GM12878 (cell line): ENCODE results near the gene ITPR3. TPM values are rescaled to one million over a fixed set of nuclear protein-coding genes. Genes with fewer than 3 reads are reported as not detected.

Experiments used
- ATAC-seq: fragments of 200-7000 bp; cut with Tn5 transposase; 3 replicates; pipeline ENCODE4 v1.9.1; 2020; ENCODE audit warnings: mild to moderate bottlenecking, moderate library complexity
- BruUV-seq: library from RNA; stranded (reverse); fragments of 400-500 nt; replicated peaks from 2 replicates; lab custom pipeline; 2021; lab: Mats Ljungman, UMichigan
- CTCF ChIA-PET: fragments of 300-600 bp; sonication (Branson Sonifier 250); formaldehyde crosslinking; extraction: SDS; loops from one replicate; lab custom pipeline; 2021; ENCODE audit warnings: inconsistent platforms; lab: Yijun Ruan, JAX
- POLR2A ChIA-PET: fragments of 350-600 bp; formaldehyde crosslinking; extraction: SDS; loops from one replicate; lab custom pipeline; 2021; ENCODE audit warnings: inconsistent platforms; lab: Charles Lee
- RAD21 ChIA-PET: fragments of 300-600 bp; sonication (Branson Sonifier 250); formaldehyde crosslinking; loops from one replicate; lab custom pipeline; 2023; ENCODE audit warnings: antibody characterized with exemption; ENCODE audit not compliant: unreplicated experiment; lab: Charles Lee
- SMC1A ChIA-PET: fragments of 300-600 bp; sonication (Branson Sonifier 250); formaldehyde crosslinking; loops from one replicate; lab custom pipeline; 2023; ENCODE audit not compliant: unreplicated experiment, uncharacterized antibody; lab: Charles Lee
- DNase-seq: peaks from one replicate; pipeline ENCODE4 v3.0.0-alpha.2; 2011; ENCODE audit warnings: low read depth, low spot score
- FAIRE-seq: peaks from 3 replicates; lab custom pipeline; 2011; peaks lifted over from hg19 to GRCh38; lab: Jason Lieb, UNC
- H2AFZ ChIP-seq: 2 replicates; pipeline ENCODE4 v1.6.0; 2011; ENCODE audit warnings: low read depth, low read length, control low read depth; ENCODE audit not compliant: control insufficient read depth
- H3K27ac ChIP-seq: 2 replicates; pipeline ENCODE4 v1.5.1; 2011; ENCODE audit warnings: control low read depth; ENCODE audit not compliant: control insufficient read depth, insufficient read depth
- H3K27me3 ChIP-seq, 2 experiments: replicated peaks in 1 of 2; 2 replicates each; pipeline versions ENCODE4 v1.6.0 to v1.6.1; 2011; ENCODE audit warnings: low read length in 1 of 2; ENCODE audit not compliant: control insufficient read depth in 2 of 2, insufficient read depth in 2 of 2
- H3K36me3 ChIP-seq, 2 experiments: 2 replicates each; pipeline ENCODE4 v1.5.1; 2011; ENCODE audit warnings: low read length in 1 of 2; ENCODE audit not compliant: control insufficient read depth in 2 of 2, insufficient read depth in 2 of 2
- H3K4me1 ChIP-seq: 2 replicates; pipeline ENCODE4 v1.6.1; 2011; ENCODE audit warnings: mild to moderate bottlenecking, low read length, moderate library complexity, mixed read lengths; ENCODE audit not compliant: control insufficient read depth, insufficient read depth
- H3K4me2 ChIP-seq: 2 replicates; pipeline ENCODE4 v1.6.0; 2011; ENCODE audit warnings: control low read depth; ENCODE audit not compliant: control insufficient read depth, insufficient read depth
- H3K4me3 ChIP-seq: fragments of 200-600 bp; sonication (generic); 2 replicates; pipeline ENCODE4 v1.5.1; 2016
- H3K79me2 ChIP-seq: 2 replicates; pipeline ENCODE4 v1.6.0; 2011; ENCODE audit warnings: low read length; ENCODE audit not compliant: control insufficient read depth, insufficient read depth
- H3K9ac ChIP-seq: 2 replicates; pipeline ENCODE4 v1.8.0; 2011; ENCODE audit warnings: low read length, control low read depth, mixed read lengths; ENCODE audit not compliant: control insufficient read depth, insufficient read depth
- H3K9me3 ChIP-seq: replicated peaks from 3 replicates; pipeline ENCODE4 v1.5.1; 2011; ENCODE audit warnings: mild to moderate bottlenecking, low read length; ENCODE audit not compliant: control insufficient read depth, insufficient read depth
- H4K20me1 ChIP-seq: 2 replicates; pipeline ENCODE4 v1.6.0; 2011; ENCODE audit not compliant: control insufficient read depth, insufficient read depth
- EGR1 ChIP-seq, 2 experiments: IDR thresholded peaks; 1 replicate in 1 of 2; 2 replicates in 1 of 2; pipeline ENCODE4 v1.6.1; 2011 to 2012; ENCODE audit warnings: low read depth in 2 of 2, low read length in 2 of 2, borderline replicate concordance in 1 of 2, mild to moderate bottlenecking in 1 of 2, moderate library complexity in 1 of 2
- PAX8 ChIP-seq: fragments of 450-650 bp; IDR thresholded peaks from 2 replicates; pipeline ENCODE4 v1.6.1; 2017; ENCODE audit warnings: mild to moderate bottlenecking, moderate library complexity
- POLR2AphosphoS2 ChIP-seq: IDR thresholded peaks from 2 replicates; pipeline ENCODE4 v1.6.1; 2011; ENCODE audit warnings: low read depth, mild to moderate bottlenecking, low read length, improper control_type of control experiment, moderate library complexity
- RBBP5 ChIP-seq: fragments of 200-600 bp; sonication (generic); conservative IDR thresholded peaks from 2 replicates; pipeline ENCODE4 v1.6.1; 2016
- TBL1XR1 ChIP-seq: IDR thresholded peaks from 2 replicates; pipeline ENCODE4 v1.6.1; 2012; ENCODE audit warnings: low read depth, low read length, improper control_type of control experiment
- WGBS: methylation state at CpG from one replicate; pipeline ENCODE4 v1.1.6; 2016; ENCODE audit warnings: low lambda C conversion rate; ENCODE audit not compliant: insufficient replicate concordance, insufficient coverage; ENCODE audit errors: missing lambda C conversion rate; 5-methylcytosine and 5-hydroxymethylcytosine counted together
- in situ Hi-C: fragments of 300-500 bp; cut with MboI; formaldehyde crosslinking; loops from 9 replicates; pipeline ENCODE4 v1.14.3; 2018; ENCODE audit warnings: mixed read lengths
- intact Hi-C: fragments of 100-400 bp; cut with micrococcal nuclease; formaldehyde crosslinking; loops from one replicate; pipeline ENCODE4 v1.14.2; 2022; ENCODE audit not compliant: unreplicated experiment
- polyA plus RNA-seq, 11 experiments: library from polyadenylated mRNA; depleted of rRNA in 4 of 11; unstranded in 6 of 11; stranded (reverse) in 5 of 11; fragments of >200 nt; fragmentation: Nextera tagmentation in 4 of 11; fragmentation: Illumina TruSeq in 1 of 11; extraction: Ambion mirVana in 4 of 11; extraction: Trizol in 1 of 11; gene quantifications; 1 replicate in 1 of 11; 2 replicates in 10 of 11; pipeline versions ENCODE4 v1.2.1 to v1.2.3, GENCODE V29; 2011 to 2016; ENCODE audit warnings: inconsistent platforms in 2 of 11, missing spikeins in 2 of 11, low read depth in 1 of 11
- total RNA-seq, 4 experiments: library from RNA; depleted of rRNA in 3 of 4; stranded (reverse); fragments of >200 nt in 3 of 4; fragmentation: Illumina TruSeq in 1 of 4; extraction: Trizol in 1 of 4; gene quantifications; 2 replicates each; pipeline versions ENCODE4 v1.2.1 to v1.2.3, GENCODE V29; 2013 to 2021
- TF ChIP-seq, protein P1 (sequence below), 3 experiments: IDR thresholded peaks in 2 of 3; conservative IDR thresholded peaks in 1 of 3; 2 replicates each; pipeline ENCODE4 v1.5.1; 2011; ENCODE audit warnings: low read depth in 3 of 3, low read length in 3 of 3, mild to moderate bottlenecking in 3 of 3, control low read depth in 2 of 3, moderate library complexity in 2 of 3, inconsistent platforms in 1 of 3, mixed read lengths in 1 of 3; ENCODE audit not compliant: control insufficient read depth in 2 of 3, insufficient read depth in 1 of 3; ENCODE audit errors: extremely low read depth in 1 of 3

Gene ITPR3
- total and polyA plus RNA-seq, 10 of the 15 experiments (the other 5 are each of a cell fraction or from before 2014, with no cell fraction given): 0.32 to 34.0 (median 11.9) TPM

DNA sequence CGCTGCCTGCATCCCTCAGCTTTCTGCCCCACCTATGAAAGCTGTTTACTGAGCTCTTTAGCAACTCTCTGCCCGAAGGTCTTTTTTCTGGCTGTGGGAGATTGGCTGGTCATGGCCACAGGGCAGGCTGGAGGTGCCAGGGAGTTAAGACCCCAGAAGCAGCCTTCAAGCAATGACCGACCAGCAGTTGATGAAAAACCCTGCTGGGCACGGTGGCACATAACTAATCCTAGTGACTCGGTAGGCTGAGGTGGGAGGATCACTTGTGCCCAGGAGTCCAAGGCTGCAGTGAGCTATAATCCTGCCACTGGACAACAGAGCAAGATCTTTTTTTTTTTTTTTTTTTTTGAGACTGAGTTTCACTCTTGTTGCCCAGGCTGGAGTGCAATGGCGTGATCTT lies 20.4 kb upstream of the ITPR3 start:
- POLR2A ChIA-PET: interaction anchor here (0.5 to 0.7 kb wide), 3 partner anchors 19 to 38 kb away, joined by 3 to 6 read pairs (median 5); partner anchors contain the start of gene ITPR3
- intact Hi-C loops: no loop called here
- Histone ChIP-seq H3K4me1 (peaks cover 6% of the 10 kb centered on the region), H3K27ac (no peak overlapping the region), H3K36me3 (no peaks in the 10 kb centered on the region), H3K79me2 (no peaks in the 10 kb centered on the region), H3K4me2 (no peak overlapping the region)
- no peak for FAIRE-seq
- in situ Hi-C loops: no loop called here
- WGBS: 76% methylated on average over 5 of the region's 6 CpGs
- no peak for TF ChIP-seq POLR2AphosphoS2
- TF ChIP-seq, protein P1, sequence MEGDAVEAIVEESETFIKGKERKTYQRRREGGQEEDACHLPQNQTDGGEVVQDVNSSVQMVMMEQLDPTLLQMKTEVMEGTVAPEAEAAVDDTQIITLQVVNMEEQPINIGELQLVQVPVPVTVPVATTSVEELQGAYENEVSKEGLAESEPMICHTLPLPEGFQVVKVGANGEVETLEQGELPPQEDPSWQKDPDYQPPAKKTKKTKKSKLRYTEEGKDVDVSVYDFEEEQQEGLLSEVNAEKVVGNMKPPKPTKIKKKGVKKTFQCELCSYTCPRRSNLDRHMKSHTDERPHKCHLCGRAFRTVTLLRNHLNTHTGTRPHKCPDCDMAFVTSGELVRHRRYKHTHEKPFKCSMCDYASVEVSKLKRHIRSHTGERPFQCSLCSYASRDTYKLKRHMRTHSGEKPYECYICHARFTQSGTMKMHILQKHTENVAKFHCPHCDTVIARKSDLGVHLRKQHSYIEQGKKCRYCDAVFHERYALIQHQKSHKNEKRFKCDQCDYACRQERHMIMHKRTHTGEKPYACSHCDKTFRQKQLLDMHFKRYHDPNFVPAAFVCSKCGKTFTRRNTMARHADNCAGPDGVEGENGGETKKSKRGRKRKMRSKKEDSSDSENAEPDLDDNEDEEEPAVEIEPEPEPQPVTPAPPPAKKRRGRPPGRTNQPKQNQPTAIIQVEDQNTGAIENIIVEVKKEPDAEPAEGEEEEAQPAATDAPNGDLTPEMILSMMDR (IDR thresholded peaks at IDR 0.05 in 2 of 3, conservative IDR thresholded peaks at IDR 0.05 in 1 of 3; ENCODE audit: control insufficient read depth in 2 of 3, extremely low read depth in 1 of 3, insufficient read depth in 1 of 3, low read depth in 3 of 3, low read length in 3 of 3): no peak
- no peak for TF ChIP-seq PAX8
- no peak for TF ChIP-seq RBBP5
- TF ChIP-seq EGR1 (IDR thresholded peaks at IDR 0.05; ENCODE audit: borderline replicate concordance in 1 of 2, low read depth in 2 of 2, low read length in 2 of 2): no peak
- no peak for TF ChIP-seq TBL1XR1
- TF ChIP-seq, all 136 proteins: peak for 0
- no peak for ATAC-seq
- ChIA-PET CTCF (interaction anchor here (0.9 to 5.0 kb wide), 2 partner anchors 11 to 15 kb away, joined by 3 to 19 read pairs; no protein-coding TSS in a partner anchor), RAD21 (interaction anchor here (1.0 kb wide), 1 partner anchor 11 kb away, joined by 4 read pairs; no protein-coding TSS in a partner anchor), SMC1A (interaction anchor here (1.2 kb wide), 1 partner anchor 11 kb away, joined by 5 read pairs; no protein-coding TSS in a partner anchor)
- no TSS peak for BruUV-seq
- Histone ChIP-seq H4K20me1 (no peaks in the 10 kb centered on the region), H3K9ac (no peak overlapping the region), H3K9me3 (no peaks in the 10 kb centered on the region), H3K4me3 (no peak overlapping the region), H3K27me3 (no peaks in the 10 kb centered on the region), H2AFZ (no peak overlapping the region)
- DNase-seq: no peak
